Adrenal gland (tissue), 12 donors: Measurements from ENCODE around the gene STX16. TPM values are rescaled to one million over a fixed set of nuclear protein-coding genes. Genes with fewer than 3 reads are reported as not detected.

ENCODE experiments used
- DNase-seq, 7 donors: peaks; one replicate each; pipeline ENCODE4 v3.0.0-alpha.2; 2019 to 2020
- H3K27ac ChIP-seq, 5 donors: fragments of 200-600 bp; sonication (generic) in 4 of 5; 1 replicate in 3 of 5; 2 replicates in 2 of 5; pipeline versions ENCODE4 v1.5.1 to v1.8.0; 2016 to 2020; ENCODE audit warnings: mild to moderate bottlenecking in 1 of 5
- H3K27me3 ChIP-seq: fragments of 200-600 bp; 2 replicates; pipeline ENCODE4 v1.8.0; 2021
- H3K36me3 ChIP-seq, 2 donors: fragments of 200-600 bp; replicated peaks in 1 of 2; 1 replicate in 1 of 2; 2 replicates in 1 of 2; pipeline versions ENCODE4 v1.5.1 to v1.8.0; 2018 to 2022
- H3K4me1 ChIP-seq, 2 donors: fragments of 200-600 bp; replicated peaks in 1 of 2; 1 replicate in 1 of 2; 2 replicates in 1 of 2; pipeline versions ENCODE4 v1.5.1 to v1.8.0; 2018 to 2021
- H3K4me3 ChIP-seq, 4 donors: fragments of 200-600 bp; sonication (generic) in 3 of 4; one replicate each; pipeline ENCODE4 v1.5.1; 2016 to 2018
- H3K9me3 ChIP-seq, 3 donors: fragments of 200-600 bp; sonication (generic) in 1 of 3; replicated peaks in 1 of 3; 1 replicate in 2 of 3; 2 replicates in 1 of 3; pipeline versions ENCODE4 v1.5.1 to v1.8.0; 2016 to 2021
- POLR2A ChIP-seq, 2 donors: fragments of 450-650 bp; IDR thresholded peaks; one replicate each; pipeline ENCODE4 v1.6.1; 2017; ENCODE audit warnings: antibody characterized with exemption in 2 of 2, mild to moderate bottlenecking in 2 of 2, moderate library complexity in 1 of 2
- WGBS, 4 donors: extraction: QIAGEN DNeasy Blood & Tissue Kit in 2 of 4; methylation state at CpG; one replicate each; pipeline versions ENCODE4 v1.1.5 to v1.1.7; 2013 to 2017; 5-methylcytosine and 5-hydroxymethylcytosine counted together
- intact Hi-C, 2 donors: fragments of 100-400 bp; cut with DNase I; formaldehyde crosslinking; loops; one replicate each; pipeline versions ENCODE4 v1.14.1 to v1.15.0; 2022 to 2023
- polyA plus RNA-seq, 3 donors: library from polyadenylated mRNA; stranded (reverse); fragments of 200-250 nt in 2 of 3; fragments of 350-450 nt in 1 of 3; fragmentation: Illumina TruSeq in 1 of 3; extraction: RNeasy Lipid Tissue Mini Kit (QIAGEN cat#74804) in 1 of 3; gene quantifications; one replicate each; pipeline ENCODE4 v1.2.3, GENCODE V29; 2013 to 2014
- total RNA-seq, 9 donors: library from RNA; depleted of rRNA in 4 of 9; stranded (reverse); fragments of >200 nt in 4 of 9; fragments of 120-200 nt in 1 of 9; fragmentation: NEBNext Ultra II Directional in 1 of 9; extraction: Animal tissue kit (Norgen Biotek cat#: 25700) in 1 of 9; gene quantifications; one replicate each; pipeline versions ENCODE4 v1.1.0 to v1.2.4, GENCODE V29; 2013 to 2023
- TF ChIP-seq, protein P1 (sequence below), 6 experiments: fragments of 450-650 bp in 4 of 6; fragments of 200-600 bp in 2 of 6; sonication (generic) in 1 of 6; IDR thresholded peaks; 1 replicate in 5 of 6; 2 replicates in 1 of 6; pipeline versions ENCODE4 v1.5.1 to v1.8.0; 2016 to 2021; ENCODE audit warnings: antibody characterized with exemption in 6 of 6, mild to moderate bottlenecking in 2 of 6, moderate library complexity in 1 of 6
- donor health status: healthy with polysubstance abuse.
- donor health status: Bipolar disorder and iron deficiency.
- donor health status: DM: yes; HTN: yes; CAD: no.
- donor health status: DM: no; HTN: no; CAD: no.
- donor health status: DM: no; HTN: no; CAD: no.
- donor health status: DM: yes; HTN: yes; CAD: no.

STX16 gene
- total and polyA plus RNA-seq, 12 donors, result 29.3 to 134 (median 43.6) TPM

DNA sequence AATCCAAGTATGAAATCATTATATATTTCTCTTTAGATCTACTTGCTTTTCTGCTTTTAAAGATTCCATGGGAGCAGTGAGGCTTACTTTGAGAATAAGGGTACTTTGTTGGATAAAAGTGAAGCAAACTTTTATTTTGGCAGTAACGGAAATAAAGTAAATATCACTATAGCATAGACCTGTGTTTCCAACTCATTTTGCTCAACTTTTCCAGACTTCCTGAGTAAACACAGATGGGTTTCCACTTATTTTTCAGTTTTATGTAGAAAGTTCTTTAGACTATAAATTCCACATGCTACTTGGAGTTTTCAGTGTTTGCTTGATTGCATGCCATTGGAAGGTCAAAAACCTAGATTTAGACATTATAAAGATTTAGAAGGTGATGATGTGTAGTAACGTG is 6.2 kb downstream of the STX16 start:
- H3K27ac ChIP-seq, result peak overlapping the region in 1 of 5 donors; percentile 67
- peaks cover 15 to 76% of the 10 kb centered on the region in 2 donors for H3K4me1 ChIP-seq
- no peak for DNase-seq
- H3K4me3 ChIP-seq, result no peak overlapping the region
- TF ChIP-seq POLR2A (IDR thresholded peaks at IDR 0.05), result no peak
- TF ChIP-seq, protein P1, sequence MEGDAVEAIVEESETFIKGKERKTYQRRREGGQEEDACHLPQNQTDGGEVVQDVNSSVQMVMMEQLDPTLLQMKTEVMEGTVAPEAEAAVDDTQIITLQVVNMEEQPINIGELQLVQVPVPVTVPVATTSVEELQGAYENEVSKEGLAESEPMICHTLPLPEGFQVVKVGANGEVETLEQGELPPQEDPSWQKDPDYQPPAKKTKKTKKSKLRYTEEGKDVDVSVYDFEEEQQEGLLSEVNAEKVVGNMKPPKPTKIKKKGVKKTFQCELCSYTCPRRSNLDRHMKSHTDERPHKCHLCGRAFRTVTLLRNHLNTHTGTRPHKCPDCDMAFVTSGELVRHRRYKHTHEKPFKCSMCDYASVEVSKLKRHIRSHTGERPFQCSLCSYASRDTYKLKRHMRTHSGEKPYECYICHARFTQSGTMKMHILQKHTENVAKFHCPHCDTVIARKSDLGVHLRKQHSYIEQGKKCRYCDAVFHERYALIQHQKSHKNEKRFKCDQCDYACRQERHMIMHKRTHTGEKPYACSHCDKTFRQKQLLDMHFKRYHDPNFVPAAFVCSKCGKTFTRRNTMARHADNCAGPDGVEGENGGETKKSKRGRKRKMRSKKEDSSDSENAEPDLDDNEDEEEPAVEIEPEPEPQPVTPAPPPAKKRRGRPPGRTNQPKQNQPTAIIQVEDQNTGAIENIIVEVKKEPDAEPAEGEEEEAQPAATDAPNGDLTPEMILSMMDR (IDR thresholded peaks at IDR 0.05), result no peak
- H3K36me3 ChIP-seq, result peaks cover 0 to 6% of the 10 kb centered on the region in 2 donors
- intact Hi-C loops, result no loop called here
- H3K9me3 ChIP-seq, result no peaks in the 10 kb centered on the region
- no peaks in the 10 kb centered on the region for H3K27me3 ChIP-seq
- WGBS, 4 donors, result 73 to 81% (median 78%) methylated on average over 2 of the region's 2 CpGs

- no peak for DNase-seq
- no peaks in the 10 kb centered on the region for H3K27me3 ChIP-seq
- H3K36me3 ChIP-seq, result peaks cover 0 to 6% of the 10 kb centered on the region in 2 donors
- TF ChIP-seq, protein P1 (IDR thresholded peaks at IDR 0.05), result no peak
- TF ChIP-seq POLR2A (IDR thresholded peaks at IDR 0.05), result no peak
- H3K4me1 ChIP-seq, result peaks cover 11 to 72% of the 10 kb centered on the region in 2 donors
- H3K27ac ChIP-seq, result peak overlapping the region in 1 of 5 donors; percentile 67
- intact Hi-C loops, result no loop called here
- H3K9me3 ChIP-seq, result no peaks in the 10 kb centered on the region
- no peak overlapping the region for H3K4me3 ChIP-seq
- 48 to 60% (median 53%) methylated on average over 4 of the region's 4 CpGs for WGBS, 4 donors
Observed at GRCh38 chr20:58657986-58658385, 6.9 kb downstream of the STX16 start.

- no peak overlapping the region for H3K4me3 ChIP-seq
- DNase-seq, result no peak
- peaks cover 0 to 6% of the 10 kb centered on the region in 2 donors for H3K36me3 ChIP-seq
- intact Hi-C loops, result no loop called here
- no peaks in the 10 kb centered on the region for H3K27me3 ChIP-seq
- 75 to 84% (median 79%) methylated on average over 4 of the region's 4 CpGs for WGBS, 4 donors
- peak overlapping the region in 1 of 5 donors; percentile 67 for H3K27ac ChIP-seq
- peaks cover 7 to 64% of the 10 kb centered on the region in 2 donors for H3K4me1 ChIP-seq
- H3K9me3 ChIP-seq, result no peaks in the 10 kb centered on the region
- TF ChIP-seq, protein P1 (IDR thresholded peaks at IDR 0.05), result no peak
- TF ChIP-seq POLR2A (IDR thresholded peaks at IDR 0.05), result no peak
Observed at GRCh38 chr20:58658760-58659159, 7.7 kb downstream of the STX16 start.

- no peak overlapping the region for H3K4me3 ChIP-seq
- H3K4me1 ChIP-seq, result peaks cover 7 to 54% of the 10 kb centered on the region in 2 donors
- H3K27ac ChIP-seq, result peak overlapping the region in 1 of 5 donors; percentile 67
- no peaks in the 10 kb centered on the region for H3K9me3 ChIP-seq
- H3K36me3 ChIP-seq, result peaks cover 0 to 6% of the 10 kb centered on the region in 2 donors
- 51 to 72% (median 60%) methylated on average over 3 of the region's 3 CpGs for WGBS, 4 donors
- DNase-seq, result no peak
- TF ChIP-seq POLR2A (IDR thresholded peaks at IDR 0.05), result no peak
- TF ChIP-seq, protein P1 (IDR thresholded peaks at IDR 0.05), result no peak
- intact Hi-C loops, result no loop called here
- H3K27me3 ChIP-seq, result no peaks in the 10 kb centered on the region
Observed at GRCh38 chr20:58659841-58660240, 8.8 kb downstream of the STX16 start.
